IMR-90 (cell line): ENCODE data around the gene KLHL7. TPM values are rescaled to one million over a fixed set of nuclear protein-coding genes. Genes with fewer than 3 reads are reported as not detected.
"Not testable (repeated sequence)": the region's sequence is repeated elsewhere in the genome, so short reads cannot be mapped to it uniquely, and the experiment has no call there.

Experiments
- ATAC-seq: fragments of 200-7000 bp; cut with Tn5 transposase; 2 replicates; pipeline ENCODE4 v1.9.1; 2020; ENCODE audit warnings: low read depth, mild to moderate bottlenecking, moderate library complexity
- BruUV-seq: library from RNA; stranded (reverse); fragments of 400-500 nt; replicated peaks from 2 replicates; lab custom pipeline; 2021; lab: Mats Ljungman, UMichigan
- CTCF ChIA-PET: fragments of 300-600 bp; formaldehyde crosslinking; extraction: SDS; loops from one replicate; lab custom pipeline; 2021; ENCODE audit warnings: antibody characterized with exemption; lab: Yijun Ruan, JAX
- POLR2A ChIA-PET: fragments of 300-600 bp; sonication (Branson Sonifier 250); formaldehyde crosslinking; loops from one replicate; lab custom pipeline; 2022; ENCODE audit warnings: antibody characterized with exemption; ENCODE audit not compliant: unreplicated experiment; lab: Charles Lee
- DNase-seq: peaks from one replicate; pipeline ENCODE4 v3.0.0; 2013
- H2AFZ ChIP-seq: replicated peaks from 2 replicates; pipeline ENCODE3; 2013; ENCODE audit warnings: low read length, mild to moderate bottlenecking; ENCODE audit not compliant: poor library complexity
- H2AK5ac ChIP-seq: 2 replicates; pipeline ENCODE4 v1.6.1; 2013; ENCODE audit warnings: low read depth, low read length, inconsistent platforms
- H2AK9ac ChIP-seq: replicated peaks from 2 replicates; pipeline ENCODE3; 2013; ENCODE audit warnings: mild to moderate bottlenecking, low read depth, low read length, moderate library complexity; ENCODE audit not compliant: poor library complexity
- H2BK120ac ChIP-seq: 2 replicates; pipeline ENCODE4 v1.6.1; 2013; ENCODE audit warnings: low read depth, low read length, inconsistent platforms
- H2BK15ac ChIP-seq: 3 replicates; pipeline ENCODE4 v1.6.1; 2013; ENCODE audit warnings: low read depth, low read length, inconsistent platforms
- H2BK20ac ChIP-seq: 2 replicates; pipeline ENCODE4 v1.6.1; 2013; ENCODE audit warnings: low read depth, mild to moderate bottlenecking, inconsistent platforms, low read length, moderate library complexity
- H2BK5ac ChIP-seq: 2 replicates; pipeline ENCODE4 v1.6.1; 2013; ENCODE audit warnings: mild to moderate bottlenecking, low read depth, low read length, inconsistent platforms; ENCODE audit not compliant: poor library complexity, severe bottlenecking
- H3K14ac ChIP-seq: replicated peaks from 2 replicates; pipeline ENCODE4 v1.6.1; 2013; ENCODE audit warnings: low read depth, low read length, inconsistent platforms
- H3K18ac ChIP-seq: 2 replicates; pipeline ENCODE4 v1.6.1; 2013; ENCODE audit warnings: low read depth, low read length, control low read depth
- H3K23ac ChIP-seq: 2 replicates; pipeline ENCODE4 v1.6.1; 2013; ENCODE audit warnings: low read depth, low read length, inconsistent platforms
- H3K27ac ChIP-seq: 2 replicates; pipeline ENCODE4 v1.5.1; 2013; ENCODE audit warnings: mild to moderate bottlenecking, control low read depth, low read length; ENCODE audit not compliant: insufficient read depth
- H3K27me3 ChIP-seq: 2 replicates; pipeline ENCODE4 v1.6.1; 2013; ENCODE audit warnings: low read length; ENCODE audit not compliant: control insufficient read depth, insufficient read depth
- H3K36me3 ChIP-seq: 2 replicates; pipeline ENCODE4 v1.6.1; 2013; ENCODE audit warnings: low read length, mixed read lengths; ENCODE audit not compliant: control insufficient read depth, insufficient read depth
- H3K4ac ChIP-seq: 2 replicates; pipeline ENCODE4 v1.6.1; 2013; ENCODE audit warnings: low read depth, low read length, inconsistent platforms
- H3K4me1 ChIP-seq: 2 replicates; pipeline ENCODE4 v1.6.1; 2013; ENCODE audit warnings: low read length, mixed read lengths; ENCODE audit not compliant: control insufficient read depth, insufficient read depth
- H3K4me2 ChIP-seq: 2 replicates; pipeline ENCODE4 v1.6.1; 2013; ENCODE audit warnings: low read depth, mild to moderate bottlenecking, control low read depth, low read length, moderate library complexity
- H3K4me3 ChIP-seq: 2 replicates; pipeline ENCODE4 v1.5.1; 2013; ENCODE audit warnings: low read depth, mild to moderate bottlenecking, control low read depth, low read length, moderate library complexity; ENCODE audit not compliant: insufficient read depth
- H3K56ac ChIP-seq: 2 replicates; pipeline ENCODE4 v1.6.1; 2013; ENCODE audit warnings: low read length, inconsistent platforms; ENCODE audit not compliant: insufficient read depth; ENCODE audit errors: extremely low read depth
- H3K79me1 ChIP-seq, 2 experiments: 2 replicates each; pipeline ENCODE4 v1.6.1; 2013; ENCODE audit warnings: low read length in 2 of 2, inconsistent platforms in 1 of 2, low read depth in 1 of 2
- H3K9ac ChIP-seq: 2 replicates; pipeline ENCODE4 v1.6.1; 2013; ENCODE audit warnings: low read depth, low read length, control low read depth
- H3K9me1 ChIP-seq: 2 replicates; pipeline ENCODE4 v1.6.1; 2013; ENCODE audit warnings: low read length, inconsistent platforms; ENCODE audit not compliant: insufficient read depth
- H3K9me3 ChIP-seq: 2 replicates; pipeline ENCODE4 v1.6.1; 2013; ENCODE audit warnings: low read length; ENCODE audit not compliant: control insufficient read depth, insufficient read depth
- H4K20me1 ChIP-seq: 2 replicates; pipeline ENCODE4 v1.6.1; 2013; ENCODE audit warnings: low read length, inconsistent platforms; ENCODE audit not compliant: insufficient read depth
- H4K5ac ChIP-seq: 2 replicates; pipeline ENCODE4 v1.6.1; 2013; ENCODE audit warnings: mild to moderate bottlenecking, low read depth, low read length, control low read depth
- H4K8ac ChIP-seq, 2 experiments: 2 replicates each; pipeline ENCODE4 v1.6.1; 2013; ENCODE audit warnings: low read depth in 2 of 2, low read length in 2 of 2, control low read depth in 1 of 2, inconsistent platforms in 1 of 2
- H4K91ac ChIP-seq: 2 replicates; pipeline ENCODE4 v1.6.1; 2013; ENCODE audit warnings: low read depth, low read length, inconsistent platforms; ENCODE audit not compliant: insufficient read depth
- WGBS, 2 experiments: methylation state at CpG; one replicate each; pipeline versions ENCODE4 v1.1.5 to v1.1.7; 2013; ENCODE audit warnings: missing lambda C conversion rate in 2 of 2; ENCODE audit not compliant: insufficient read length in 1 of 2; ENCODE audit errors: extremely low coverage in 2 of 2; 5-methylcytosine and 5-hydroxymethylcytosine counted together
- dilution Hi-C: fragments of 300-500 bp; cut with HindIII; formaldehyde crosslinking; loops from one replicate; pipeline ENCODE4 v1.14.3; 2018; ENCODE audit warnings: low sequenced_read_pairs; ENCODE audit not compliant: unreplicated experiment
- in situ Hi-C: fragments of 300-500 bp; cut with MboI; formaldehyde crosslinking; loops from 3 replicates; pipeline ENCODE4 v1.14.3; 2019; ENCODE audit warnings: low sequenced_read_pairs, inconsistent platforms, mixed read lengths
- intact Hi-C: fragments of 100-400 bp; cut with micrococcal nuclease; formaldehyde crosslinking; loops from 2 replicates; pipeline ENCODE4 v1.10.0; 2022
- polyA plus RNA-seq, 3 experiments: library from polyadenylated mRNA; depleted of rRNA; stranded (reverse); fragments of >200 nt; gene quantifications; 2 replicates each; pipeline ENCODE4 v1.2.3, GENCODE V29; 2012; ENCODE audit warnings: low replicate concordance in 1 of 3
- total RNA-seq: library from RNA; depleted of rRNA; stranded (reverse); fragments of >200 nt; gene quantifications from 2 replicates; pipeline ENCODE4 v1.2.3, GENCODE V29; 2012

Gene KLHL7
- total and polyA plus RNA-seq, 2 of the 4 experiments (the other 2 are of a cell fraction), result 24.6 to 29.2 TPM

GRCh38 chr7:23224364-23224763, 118.8 kb downstream of the KLHL7 start:
- H3K9me1 ChIP-seq, in situ Hi-C loops, H3K4ac ChIP-seq, BruUV-seq, H2BK15ac ChIP-seq, H3K36me3 ChIP-seq, H4K20me1 ChIP-seq, POLR2A ChIA-PET, DNase-seq, H3K9ac ChIP-seq, H3K18ac ChIP-seq, H4K91ac ChIP-seq, H3K14ac ChIP-seq, CTCF ChIA-PET, H2BK120ac ChIP-seq, H2AK9ac ChIP-seq, H2BK5ac ChIP-seq, H3K4me3 ChIP-seq, H2AFZ ChIP-seq, H2BK20ac ChIP-seq, H3K79me1 ChIP-seq, H3K9me3 ChIP-seq, H4K8ac ChIP-seq, intact Hi-C loops, H4K5ac ChIP-seq, H3K4me1 ChIP-seq, ATAC-seq, H3K23ac ChIP-seq, H3K4me2 ChIP-seq, H3K56ac ChIP-seq, H2AK5ac ChIP-seq, H3K27ac ChIP-seq, dilution Hi-C loops, H3K27me3 ChIP-seq: not testable (repeated sequence)
- no CpG with 5 or more reads among the region's 4 CpGs for WGBS, 2 experiments
